Astrocyte (in vitro differentiated cells and primary cell): ENCODE measurements around the gene TRMT61A. TPM values are rescaled to one million over a fixed set of nuclear protein-coding genes. Genes with fewer than 3 reads are reported as not detected.

Source experiments
- DNase-seq: peaks from one replicate; pipeline ENCODE4 v3.0.0-alpha.2; 2010; ENCODE audit warnings: low read depth
- FAIRE-seq: peaks from 2 replicates; lab custom pipeline; 2011; peaks lifted over from hg19 to GRCh38; lab: Jason Lieb, UNC
- H2AFZ ChIP-seq: 2 replicates; pipeline ENCODE4 v1.6.0; 2012; ENCODE audit warnings: low read depth, low read length, inconsistent platforms
- H3K27ac ChIP-seq: 2 replicates; pipeline ENCODE4 v1.5.1; 2011; ENCODE audit warnings: low read depth, low read length, inconsistent platforms
- H3K27me3 ChIP-seq: 2 replicates; pipeline ENCODE4 v1.6.0; 2011; ENCODE audit warnings: low read length, inconsistent platforms; ENCODE audit not compliant: insufficient read depth
- H3K36me3 ChIP-seq: 2 replicates; pipeline ENCODE4 v1.5.1; 2011; ENCODE audit warnings: low read length, inconsistent platforms; ENCODE audit not compliant: insufficient read depth
- H3K4me1 ChIP-seq: 2 replicates; pipeline ENCODE4 v1.5.1; 2011; ENCODE audit warnings: low read length, inconsistent platforms; ENCODE audit not compliant: insufficient read depth
- H3K4me2 ChIP-seq: 2 replicates; pipeline ENCODE4 v1.6.0; 2012; ENCODE audit warnings: low read length, inconsistent platforms
- H3K4me3 ChIP-seq: 2 replicates; pipeline ENCODE4 v1.5.1; 2011; ENCODE audit warnings: low read depth, mild to moderate bottlenecking, low read length, inconsistent platforms; ENCODE audit not compliant: insufficient read depth
- H3K79me2 ChIP-seq: 2 replicates; pipeline ENCODE4 v1.6.0; 2012; ENCODE audit warnings: mild to moderate bottlenecking, low read length, inconsistent platforms; ENCODE audit not compliant: insufficient read depth
- H3K9ac ChIP-seq: 2 replicates; pipeline ENCODE4 v1.6.0; 2012; ENCODE audit warnings: mild to moderate bottlenecking, low read length, inconsistent platforms
- H3K9me3 ChIP-seq: 2 replicates; pipeline ENCODE4 v1.5.1; 2012; ENCODE audit warnings: low read depth, mild to moderate bottlenecking, low read length, inconsistent platforms; ENCODE audit not compliant: insufficient read depth
- H4K20me1 ChIP-seq: 2 replicates; pipeline ENCODE4 v1.6.0; 2012; ENCODE audit warnings: low read length, inconsistent platforms; ENCODE audit not compliant: insufficient read depth
- H3K27ac Mint-ChIP-seq: one replicate; pipeline ENCODE4 v1.8.0; 2021; ENCODE audit warnings: mild to moderate bottlenecking, mixed read lengths; ENCODE audit not compliant: unreplicated experiment
- H3K27me3 Mint-ChIP-seq: one replicate; pipeline ENCODE4 v1.8.0; 2021; ENCODE audit warnings: low read depth, mixed read lengths; ENCODE audit not compliant: unreplicated experiment
- H3K36me3 Mint-ChIP-seq: one replicate; pipeline ENCODE4 v1.8.0; 2021; ENCODE audit warnings: low read depth, mixed read lengths; ENCODE audit not compliant: unreplicated experiment
- H3K4me1 Mint-ChIP-seq: one replicate; pipeline ENCODE4 v1.8.0; 2021; ENCODE audit warnings: low read depth, mixed read lengths; ENCODE audit not compliant: unreplicated experiment
- H3K4me3 Mint-ChIP-seq: one replicate; pipeline ENCODE4 v1.8.0; 2021; ENCODE audit warnings: mild to moderate bottlenecking, moderate library complexity, mixed read lengths; ENCODE audit not compliant: unreplicated experiment
- H3K9me3 Mint-ChIP-seq: one replicate; pipeline ENCODE4 v1.8.0; 2021; ENCODE audit warnings: mild to moderate bottlenecking, mixed read lengths; ENCODE audit not compliant: unreplicated experiment
- CTCF ChIP-seq: IDR thresholded peaks from 2 replicates; pipeline ENCODE4 v1.5.1; 2011; ENCODE audit warnings: low read depth, mild to moderate bottlenecking, inconsistent platforms, low read length, moderate library complexity; ENCODE audit not compliant: insufficient read depth
- EZH2 ChIP-seq: IDR thresholded peaks from 2 replicates; pipeline ENCODE4 v1.6.1; 2012; ENCODE audit warnings: mild to moderate bottlenecking, low read length, inconsistent platforms; ENCODE audit not compliant: insufficient read depth
- total RNA-seq: library from RNA; stranded (reverse); gene quantifications from 2 replicates; pipeline ENCODE4 v1.2.1, GENCODE V29; 2021

The TRMT61A gene
- total RNA-seq, 1 donor from 2014 or later: 12.4 TPM

- no peak overlapping the region for H3K9ac ChIP-seq
- H3K79me2 ChIP-seq: peaks cover 37% of the 10 kb centered on the region
- H3K4me2 ChIP-seq: no peak overlapping the region
- H3K36me3 Mint-ChIP-seq: peaks cover 7% of the 10 kb centered on the region
- peaks cover 20% of the 10 kb centered on the region for H3K4me1 ChIP-seq
- H3K27me3 Mint-ChIP-seq: no peaks in the 10 kb centered on the region
- H3K36me3 ChIP-seq: no peaks in the 10 kb centered on the region
- no peak overlapping the region for H2AFZ ChIP-seq
- H3K4me3 ChIP-seq: no peak overlapping the region
- peaks cover 13% of the 10 kb centered on the region for H3K4me1 Mint-ChIP-seq
- H3K9me3 Mint-ChIP-seq: no peaks in the 10 kb centered on the region
- FAIRE-seq (no peak), DNase-seq (no peak)
- no peak overlapping the region for H3K27ac ChIP-seq
- H3K27me3 ChIP-seq: no peaks in the 10 kb centered on the region
- H4K20me1 ChIP-seq: peaks cover 47% of the 10 kb centered on the region
- H3K27ac Mint-ChIP-seq: no peak overlapping the region
- H3K9me3 ChIP-seq: no peaks in the 10 kb centered on the region
- H3K4me3 Mint-ChIP-seq: no peak overlapping the region
- TF ChIP-seq CTCF: no peak
- TF ChIP-seq EZH2: no peak
Measured at GRCh38 chr14:103532216-103533136, 3.5 kb downstream of the TRMT61A start.

- H3K4me2 ChIP-seq: no peak overlapping the region
- no peak overlapping the region for H2AFZ ChIP-seq
- H3K79me2 ChIP-seq: peaks cover 37% of the 10 kb centered on the region
- Mint-ChIP-seq H3K27ac (no peak overlapping the region), H3K9me3 (no peaks in the 10 kb centered on the region), H3K36me3 (peaks cover 6% of the 10 kb centered on the region), H3K27me3 (no peaks in the 10 kb centered on the region), H3K4me3 (no peak overlapping the region), H3K4me1 (peaks cover 10% of the 10 kb centered on the region)
- no peak overlapping the region for H3K27ac ChIP-seq
- H4K20me1 ChIP-seq: peaks cover 47% of the 10 kb centered on the region
- no peak overlapping the region for H3K9ac ChIP-seq
- H3K9me3 ChIP-seq: no peaks in the 10 kb centered on the region
- H3K36me3 ChIP-seq: no peaks in the 10 kb centered on the region
- FAIRE-seq: no peak
- H3K27me3 ChIP-seq: no peaks in the 10 kb centered on the region
- DNase-seq: no peak
- H3K4me3 ChIP-seq: no peak overlapping the region
- no peak for TF ChIP-seq CTCF
- TF ChIP-seq EZH2: no peak
- peaks cover 13% of the 10 kb centered on the region for H3K4me1 ChIP-seq
Measured at GRCh38 chr14:103533137-103533998, 4.4 kb downstream of the TRMT61A start.
